OCI-LY3 (cell line): Measurements from ENCODE around the gene MED9.

ENCODE experiments used
- CTCF ChIP-seq: fragments of 200-600, 300-600 bp; sonication (generic); IDR thresholded peaks from 2 replicates; pipeline ENCODE4 v1.5.1; 2014; ENCODE audit warnings: antibody characterized with exemption, low read length, low read depth
- EZH2phosphoT487 ChIP-seq: fragments of 200-600 bp; shearing (Covaris generic); IDR thresholded peaks from 2 replicates; pipeline ENCODE4 v1.6.1; 2018; ENCODE audit warnings: antibody characterized with exemption, mixed run types, low read depth

- no peak for TF ChIP-seq CTCF
- TF ChIP-seq EZH2phosphoT487, result no peak
Observed at GRCh38 chr17:17541640-17542001, 64.8 kb downstream of the MED9 start.
